Measurements from ENCODE around the gene ACSM2B.

The ACSM2B gene

GRCh38 chr16:20510323-20510722, 65.8 kb downstream of the ACSM2B start:
- TF ChIP-seq PPARA (CRISPR knock-in tag; IDR thresholded peaks at IDR 0.05; ENCODE audit: borderline replicate concordance), result no peak
- TF ChIP-seq BACH2 (CRISPR knock-in tag; IDR thresholded peaks at IDR 0.05; ENCODE audit: borderline replicate concordance), result no peak
- TF ChIP-seq TCF4 (CRISPR knock-in tag; IDR thresholded peaks at IDR 0.05; ENCODE audit: borderline replicate concordance), result no peak
- TF ChIP-seq ARNTL (CRISPR knock-in tag; IDR thresholded peaks at IDR 0.05; ENCODE audit: borderline replicate concordance, low read depth), result no peak
- TF ChIP-seq CSDC2 (CRISPR knock-in tag; IDR thresholded peaks at IDR 0.05), result no peak
- TF ChIP-seq, protein P1, sequence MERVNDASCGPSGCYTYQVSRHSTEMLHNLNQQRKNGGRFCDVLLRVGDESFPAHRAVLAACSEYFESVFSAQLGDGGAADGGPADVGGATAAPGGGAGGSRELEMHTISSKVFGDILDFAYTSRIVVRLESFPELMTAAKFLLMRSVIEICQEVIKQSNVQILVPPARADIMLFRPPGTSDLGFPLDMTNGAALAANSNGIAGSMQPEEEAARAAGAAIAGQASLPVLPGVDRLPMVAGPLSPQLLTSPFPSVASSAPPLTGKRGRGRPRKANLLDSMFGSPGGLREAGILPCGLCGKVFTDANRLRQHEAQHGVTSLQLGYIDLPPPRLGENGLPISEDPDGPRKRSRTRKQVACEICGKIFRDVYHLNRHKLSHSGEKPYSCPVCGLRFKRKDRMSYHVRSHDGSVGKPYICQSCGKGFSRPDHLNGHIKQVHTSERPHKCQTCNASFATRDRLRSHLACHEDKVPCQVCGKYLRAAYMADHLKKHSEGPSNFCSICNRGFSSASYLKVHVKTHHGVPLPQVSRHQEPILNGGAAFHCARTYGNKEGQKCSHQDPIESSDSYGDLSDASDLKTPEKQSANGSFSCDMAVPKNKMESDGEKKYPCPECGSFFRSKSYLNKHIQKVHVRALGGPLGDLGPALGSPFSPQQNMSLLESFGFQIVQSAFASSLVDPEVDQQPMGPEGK (CRISPR knock-in tag; IDR thresholded peaks at IDR 0.05; ENCODE audit: borderline replicate concordance), result no peak
- no peak for TF ChIP-seq ZNF70 (CRISPR knock-in tag; IDR thresholded peaks at IDR 0.05)
- TF ChIP-seq POU6F1 (CRISPR knock-in tag; IDR thresholded peaks at IDR 0.05; ENCODE audit: borderline replicate concordance, low read depth), result no peak
- TF ChIP-seq CSRNP3 (CRISPR knock-in tag; IDR thresholded peaks at IDR 0.05), result no peak
- no peak for TF ChIP-seq ESRRG (CRISPR knock-in tag; IDR thresholded peaks at IDR 0.05)
- ATAC-seq, result no peak

DNA sequence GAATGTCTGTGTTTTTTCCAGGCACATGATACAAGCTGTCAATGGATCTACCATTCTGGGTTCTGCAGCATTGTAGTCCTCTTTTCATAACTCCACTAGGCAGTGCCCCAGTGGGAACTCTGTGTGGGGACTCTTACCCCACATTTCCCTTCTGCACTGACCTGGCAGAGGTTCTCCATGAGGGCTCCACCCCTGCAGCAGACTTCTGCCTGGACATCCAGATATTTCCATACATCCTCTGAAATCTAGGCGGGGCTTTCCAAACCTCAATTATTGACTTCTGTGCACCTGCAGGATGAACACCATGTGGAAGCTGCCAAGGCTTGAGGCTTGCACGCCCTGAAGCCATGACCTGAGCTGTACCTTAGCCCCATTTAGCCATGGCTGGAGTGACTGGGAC, 68.9 kb downstream of the ACSM2B start:
- TF ChIP-seq OSR1 (CRISPR knock-in tag; IDR thresholded peaks at IDR 0.05) (no peak), TOX (CRISPR knock-in tag; IDR thresholded peaks at IDR 0.05; ENCODE audit: borderline replicate concordance) (no peak), ZNF70 (CRISPR knock-in tag; IDR thresholded peaks at IDR 0.05) (no peak), BACH2 (CRISPR knock-in tag; IDR thresholded peaks at IDR 0.05; ENCODE audit: borderline replicate concordance) (no peak), PPARA (CRISPR knock-in tag; IDR thresholded peaks at IDR 0.05; ENCODE audit: borderline replicate concordance) (no peak), GLIS3 (CRISPR knock-in tag; IDR thresholded peaks at IDR 0.05) (no peak), CSDC2 (CRISPR knock-in tag; IDR thresholded peaks at IDR 0.05) (no peak), ISL1 (CRISPR knock-in tag; IDR thresholded peaks at IDR 0.05) (no peak), SNAI2 (CRISPR knock-in tag; IDR thresholded peaks at IDR 0.05) (no peak), ZFP3 (CRISPR knock-in tag; IDR thresholded peaks at IDR 0.05) (no peak), ZNF565 (CRISPR knock-in tag; conservative IDR thresholded peaks at IDR 0.05; ENCODE audit: low read depth) (no peak), TSHZ2 (CRISPR knock-in tag; IDR thresholded peaks at IDR 0.05) (no peak), CSRNP3 (CRISPR knock-in tag; IDR thresholded peaks at IDR 0.05) (no peak), ZC3H10 (CRISPR knock-in tag; IDR thresholded peaks at IDR 0.05) (no peak)
- TF ChIP-seq, protein P2, sequence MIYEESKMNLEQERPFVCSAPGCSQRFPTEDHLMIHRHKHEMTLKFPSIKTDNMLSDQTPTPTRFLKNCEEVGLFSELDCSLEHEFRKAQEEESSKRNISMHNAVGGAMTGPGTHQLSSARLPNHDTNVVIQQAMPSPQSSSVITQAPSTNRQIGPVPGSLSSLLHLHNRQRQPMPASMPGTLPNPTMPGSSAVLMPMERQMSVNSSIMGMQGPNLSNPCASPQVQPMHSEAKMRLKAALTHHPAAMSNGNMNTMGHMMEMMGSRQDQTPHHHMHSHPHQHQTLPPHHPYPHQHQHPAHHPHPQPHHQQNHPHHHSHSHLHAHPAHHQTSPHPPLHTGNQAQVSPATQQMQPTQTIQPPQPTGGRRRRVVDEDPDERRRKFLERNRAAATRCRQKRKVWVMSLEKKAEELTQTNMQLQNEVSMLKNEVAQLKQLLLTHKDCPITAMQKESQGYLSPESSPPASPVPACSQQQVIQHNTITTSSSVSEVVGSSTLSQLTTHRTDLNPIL (CRISPR knock-in tag; IDR thresholded peaks at IDR 0.05; ENCODE audit: low read depth), result no peak
- ATAC-seq, result no peak

All from SK-N-SH treated with all-trans-retinoic acid at 6 μM for 48 hours (cell line).